HG03139 (cell line): Measurements from ENCODE around the gene MSANTD1.
"Not testable (repeated sequence)": the region's sequence is repeated elsewhere in the genome, so short reads cannot be mapped to it uniquely, and the experiment has no call there.

Experiments
- ATAC-seq: cut with Tn5 transposase; IDR thresholded peaks from one replicate; pipeline ENCODE4 v1.9.1; 2021; ENCODE audit not compliant: unreplicated experiment

The MSANTD1 gene

DNA sequence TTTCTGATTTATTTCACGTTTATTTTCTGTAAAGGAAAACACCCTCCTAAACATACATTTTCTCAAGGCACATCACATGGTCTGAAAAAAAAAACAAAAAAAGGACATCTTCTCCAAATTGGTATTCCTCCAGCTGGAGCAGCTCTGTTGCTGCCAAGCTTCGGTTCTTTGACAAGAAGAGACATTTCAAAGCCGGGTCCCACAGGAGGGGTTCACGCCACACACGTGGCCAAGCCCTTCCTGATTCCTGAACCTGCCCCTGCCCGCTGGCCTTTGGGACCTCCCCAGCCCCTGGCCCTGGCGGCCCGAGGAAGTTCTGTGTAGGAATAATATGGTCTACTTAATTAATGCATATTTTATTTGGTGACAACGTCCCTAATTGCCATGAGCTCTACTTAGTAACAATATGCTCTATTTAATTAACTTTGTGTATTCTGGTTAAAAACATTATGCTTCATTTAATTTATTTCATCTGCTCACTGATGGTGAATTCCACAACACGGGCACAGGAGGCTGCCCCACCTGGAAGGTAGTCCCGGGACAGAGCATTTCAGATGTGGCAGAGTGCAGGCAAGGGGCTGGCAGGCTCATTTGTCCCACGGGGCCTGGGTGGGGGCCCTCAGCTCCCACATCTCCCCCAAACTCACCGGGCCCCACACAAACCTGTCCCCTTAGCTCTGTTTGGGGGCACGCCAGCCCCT lies 38.5 kb downstream of the MSANTD1 start:
- no peak for ATAC-seq

DNA sequence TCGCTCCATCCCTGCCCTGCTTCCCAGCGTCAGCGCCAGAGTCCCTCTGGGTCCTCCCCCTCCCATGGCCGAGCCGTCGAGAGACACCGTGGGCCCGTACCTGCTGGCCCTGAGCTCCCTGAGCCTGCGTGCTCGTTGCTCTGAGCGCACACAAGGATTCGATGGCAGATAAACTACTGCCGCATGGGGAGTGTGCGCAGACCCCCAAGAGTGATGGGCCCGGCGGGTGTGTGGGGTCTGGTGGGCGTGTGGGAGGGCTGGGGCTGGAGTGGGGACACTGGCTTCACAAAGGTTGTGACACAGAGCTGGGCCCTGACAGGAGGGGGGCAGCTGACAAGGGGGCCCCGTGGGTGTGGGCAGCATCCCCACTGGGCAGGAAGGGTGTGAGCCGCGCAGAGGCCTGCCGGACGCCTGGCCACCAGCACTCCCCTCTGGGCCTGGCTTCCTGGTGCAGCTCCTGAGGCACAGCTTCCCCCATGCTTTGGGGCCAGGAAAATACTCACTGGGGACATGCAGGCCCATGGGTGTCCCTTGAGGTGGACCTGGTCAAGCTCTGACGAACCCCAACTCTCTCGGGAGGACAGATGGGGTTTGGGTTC lies 39.1 kb downstream of the MSANTD1 start:
- ATAC-seq, result no peak

DNA sequence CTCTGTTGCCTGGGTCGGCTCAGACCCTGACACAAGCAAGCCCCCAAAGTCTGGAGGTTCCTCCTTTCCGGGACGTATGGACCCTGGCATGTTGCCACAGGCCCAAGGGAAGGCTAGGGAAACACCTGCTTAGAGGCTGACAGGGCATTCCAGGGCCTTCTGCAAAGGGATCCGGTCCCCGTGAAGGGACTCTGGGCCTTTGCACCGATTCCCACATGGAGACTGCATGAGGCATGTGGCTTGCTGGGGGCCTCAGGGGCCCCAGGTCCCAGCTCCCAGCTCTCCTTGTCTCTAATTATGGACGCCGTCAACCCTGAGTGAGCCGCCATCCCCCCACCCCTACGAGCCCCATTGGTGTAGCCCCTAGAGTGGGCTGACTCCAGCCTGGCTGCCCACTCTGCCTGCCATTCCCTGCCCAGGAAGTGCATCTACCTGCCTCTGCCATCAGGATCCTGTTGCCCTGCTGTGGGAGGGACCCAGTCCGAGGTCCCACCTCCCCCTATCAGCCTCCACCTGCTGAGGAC lies 39.7 kb downstream of the MSANTD1 start:
- no peak for ATAC-seq

DNA sequence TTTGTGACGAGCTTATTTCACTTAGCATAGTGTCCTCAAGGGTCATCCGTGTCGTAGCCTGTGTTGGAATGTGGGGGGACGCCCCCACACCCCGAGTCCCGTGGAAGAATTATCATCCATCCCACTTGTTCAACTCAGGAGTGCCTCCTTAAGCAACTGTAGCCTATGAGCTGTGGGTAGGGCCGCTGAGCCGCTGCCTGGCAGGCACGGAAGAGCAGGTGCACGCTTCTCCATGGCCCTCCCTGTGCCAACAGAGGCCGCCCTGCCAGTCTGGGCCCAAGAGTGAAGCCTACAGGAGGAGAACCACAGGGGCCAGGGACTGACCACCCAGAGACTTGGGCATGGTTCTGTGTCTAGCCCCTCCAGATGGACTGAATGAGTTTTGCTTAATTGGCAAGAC lies 41.5 kb downstream of the MSANTD1 start:
- no peak for ATAC-seq

DNA sequence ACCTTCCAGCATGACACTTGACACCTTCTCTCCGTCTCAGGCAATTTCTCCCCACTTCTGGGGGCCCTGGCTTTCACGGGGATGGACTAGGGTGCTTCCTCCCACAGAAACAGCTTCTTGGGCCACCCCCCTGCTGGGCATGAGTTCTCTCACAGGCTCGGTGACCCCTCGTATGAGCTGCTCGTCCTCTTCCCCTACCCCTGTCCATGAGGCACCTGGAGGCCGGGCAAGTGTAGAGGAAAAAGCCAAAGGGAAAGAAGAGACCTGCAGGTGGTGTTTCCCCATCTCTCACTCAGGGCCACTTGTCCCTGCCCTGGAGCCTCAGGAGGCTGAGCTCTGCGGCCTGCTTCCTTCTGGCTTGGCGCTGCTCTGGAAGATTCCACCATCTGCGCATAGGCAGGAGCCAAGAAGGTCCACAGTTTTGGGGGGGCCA lies 41.9 kb downstream of the MSANTD1 start:
- ATAC-seq, result no peak

DNA sequence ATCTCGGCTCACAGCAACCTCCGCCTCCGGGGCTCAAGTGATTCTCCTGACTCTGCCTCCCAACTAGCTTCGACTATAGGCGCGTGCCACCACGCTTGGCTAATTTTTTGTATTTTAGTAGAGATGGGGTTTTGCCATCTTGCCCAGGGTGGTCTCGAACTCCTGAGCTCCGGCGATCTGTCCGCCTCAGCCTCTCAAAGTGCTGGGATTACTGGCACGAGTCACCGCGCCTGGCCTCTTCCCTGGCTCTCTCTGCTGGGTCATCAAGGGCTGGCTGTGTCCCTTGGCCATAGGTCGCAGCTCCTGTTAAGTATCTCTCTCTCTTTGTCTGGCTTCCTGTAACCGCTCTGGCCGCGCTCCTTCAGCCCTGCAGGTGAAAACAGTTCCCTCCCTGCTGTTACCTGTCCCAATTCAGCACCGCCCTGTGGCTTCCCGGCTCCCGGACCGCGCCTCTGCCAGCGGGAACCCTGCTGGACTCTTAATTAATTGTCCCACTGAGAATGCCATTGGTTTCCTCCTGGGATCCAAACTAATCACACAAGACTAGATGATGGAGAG lies 42.5 kb downstream of the MSANTD1 start:
- no peak for ATAC-seq

DNA sequence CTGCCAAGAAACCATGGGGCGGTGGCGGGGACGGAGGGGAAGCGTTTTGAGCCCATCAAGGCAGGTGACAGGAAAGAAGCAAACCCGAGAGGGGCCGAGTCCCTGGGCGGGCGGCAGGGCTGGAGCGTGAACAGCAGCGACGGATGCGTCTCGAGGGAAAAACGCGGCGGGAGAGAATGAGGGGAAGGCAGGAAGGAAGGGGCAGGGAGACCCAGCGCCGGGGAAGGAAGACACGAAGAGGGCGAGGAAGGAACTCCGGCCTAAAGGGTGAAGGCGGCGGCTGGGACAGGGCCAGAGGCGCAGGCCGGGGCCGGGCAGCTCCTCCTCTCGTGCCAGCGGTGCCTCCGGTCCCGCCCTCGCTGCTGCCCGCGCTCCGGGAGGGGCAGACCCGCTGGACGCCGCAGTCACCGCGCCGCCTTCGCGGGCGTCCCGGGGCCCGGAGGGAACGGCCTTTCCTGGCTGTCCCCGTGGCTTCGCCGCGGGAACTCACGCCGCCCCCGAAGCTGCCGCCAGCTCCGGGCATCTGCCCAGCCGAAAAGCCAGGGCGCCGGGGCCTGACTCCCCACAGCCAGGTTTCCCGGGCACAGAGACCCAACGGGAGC lies 43.1 kb downstream of the MSANTD1 start:
- ATAC-seq, result peak; percentile 4

DNA sequence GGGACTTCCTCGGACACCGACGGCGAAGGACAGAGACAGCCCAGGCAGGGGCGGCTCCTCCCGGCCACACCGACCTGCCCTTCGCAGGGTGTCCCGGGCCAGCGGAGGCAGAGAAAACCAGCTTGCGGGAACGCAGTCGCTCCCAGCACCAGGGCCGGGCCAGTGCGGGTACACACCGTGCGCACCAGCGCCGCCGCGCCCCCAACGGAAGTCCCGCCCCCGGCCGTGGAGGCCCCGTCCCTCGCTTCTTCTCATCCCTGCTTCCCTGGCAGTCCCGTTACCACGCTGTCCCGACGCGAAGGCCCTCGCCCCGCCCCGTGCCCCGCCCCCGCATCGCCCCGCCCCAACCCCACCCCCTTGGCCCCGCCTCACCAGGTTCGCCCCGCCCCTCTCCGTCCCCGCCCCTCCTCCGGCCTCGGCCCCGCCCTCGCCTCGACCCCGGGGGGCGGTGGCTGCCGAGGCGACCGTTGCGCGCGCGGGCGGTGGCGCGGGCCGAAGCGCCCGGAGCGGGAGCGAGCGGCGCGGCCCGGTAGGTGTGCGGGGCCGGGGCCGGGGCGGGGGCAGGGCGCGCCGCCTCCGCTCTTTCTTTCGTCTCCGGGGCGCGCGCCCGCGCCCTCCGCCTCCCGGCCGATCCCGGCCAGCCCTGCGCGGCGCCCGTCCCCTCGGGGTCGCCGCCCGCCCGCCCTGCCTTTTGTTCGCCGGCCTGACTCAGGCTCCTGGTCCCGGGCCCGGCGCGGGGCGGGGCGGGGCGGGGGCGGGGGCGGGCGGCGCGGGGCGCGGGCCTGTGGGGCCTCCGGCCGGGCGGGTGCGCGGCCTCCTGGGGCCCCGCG lies 43.8 kb downstream of the MSANTD1 start, which contains the start of gene RGS12:
TSS of gene RGS12 (plus strand) at position 451 of the 830 bp plus-strand sequence. CDS start 23,150 bp downstream, outside the sequence.
- peak; percentile 86 for ATAC-seq

DNA sequence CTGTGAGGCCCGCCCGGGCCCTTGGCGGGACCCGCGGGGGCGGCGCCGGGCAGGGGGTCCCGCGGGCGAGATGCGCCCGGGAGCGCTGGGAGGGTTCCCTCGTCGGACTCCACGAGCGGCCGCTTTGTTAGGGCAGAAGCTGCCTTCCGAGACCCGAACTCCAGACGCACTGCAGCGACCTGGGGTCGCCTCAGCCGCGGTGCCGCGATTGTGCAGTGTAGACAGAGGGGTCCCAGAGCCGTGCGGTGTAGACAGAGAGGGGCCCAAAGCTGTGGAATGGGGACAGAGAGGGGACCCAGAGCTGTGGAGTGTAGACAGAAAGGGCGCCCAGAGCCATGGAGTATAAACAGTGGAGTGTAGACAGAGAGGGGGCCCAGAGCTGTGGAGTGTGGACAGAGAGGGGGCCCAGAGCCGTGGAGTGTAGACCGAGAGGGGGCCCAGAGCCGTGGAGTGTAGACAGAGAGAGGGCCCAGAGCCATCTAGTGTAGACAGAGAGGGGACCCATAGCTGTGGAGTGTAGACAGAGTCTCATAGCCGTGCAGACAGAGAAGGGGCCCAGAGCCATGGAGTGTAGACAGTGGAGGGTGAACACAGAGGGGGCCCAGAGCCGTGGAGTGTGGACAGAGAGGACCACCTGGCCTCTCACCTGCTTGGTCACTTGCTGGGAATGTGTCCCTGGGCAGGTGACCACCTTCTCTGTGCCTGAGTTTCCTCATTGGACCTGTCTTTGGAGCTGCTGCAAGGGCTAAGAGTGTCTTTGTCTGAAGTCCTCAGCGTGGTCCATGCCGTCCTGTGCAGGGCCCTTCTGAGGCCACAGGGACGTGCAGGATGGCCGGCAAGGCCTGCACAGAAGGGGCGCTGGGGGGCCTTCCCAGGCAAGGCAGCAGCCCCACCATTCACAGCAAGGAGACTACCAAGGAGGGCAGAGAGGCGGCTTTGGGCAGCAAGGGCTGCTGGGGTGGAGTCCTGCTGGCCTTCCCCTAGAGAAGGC lies 44.7 kb downstream of the MSANTD1 start:
- peak; percentile 6 for ATAC-seq

DNA sequence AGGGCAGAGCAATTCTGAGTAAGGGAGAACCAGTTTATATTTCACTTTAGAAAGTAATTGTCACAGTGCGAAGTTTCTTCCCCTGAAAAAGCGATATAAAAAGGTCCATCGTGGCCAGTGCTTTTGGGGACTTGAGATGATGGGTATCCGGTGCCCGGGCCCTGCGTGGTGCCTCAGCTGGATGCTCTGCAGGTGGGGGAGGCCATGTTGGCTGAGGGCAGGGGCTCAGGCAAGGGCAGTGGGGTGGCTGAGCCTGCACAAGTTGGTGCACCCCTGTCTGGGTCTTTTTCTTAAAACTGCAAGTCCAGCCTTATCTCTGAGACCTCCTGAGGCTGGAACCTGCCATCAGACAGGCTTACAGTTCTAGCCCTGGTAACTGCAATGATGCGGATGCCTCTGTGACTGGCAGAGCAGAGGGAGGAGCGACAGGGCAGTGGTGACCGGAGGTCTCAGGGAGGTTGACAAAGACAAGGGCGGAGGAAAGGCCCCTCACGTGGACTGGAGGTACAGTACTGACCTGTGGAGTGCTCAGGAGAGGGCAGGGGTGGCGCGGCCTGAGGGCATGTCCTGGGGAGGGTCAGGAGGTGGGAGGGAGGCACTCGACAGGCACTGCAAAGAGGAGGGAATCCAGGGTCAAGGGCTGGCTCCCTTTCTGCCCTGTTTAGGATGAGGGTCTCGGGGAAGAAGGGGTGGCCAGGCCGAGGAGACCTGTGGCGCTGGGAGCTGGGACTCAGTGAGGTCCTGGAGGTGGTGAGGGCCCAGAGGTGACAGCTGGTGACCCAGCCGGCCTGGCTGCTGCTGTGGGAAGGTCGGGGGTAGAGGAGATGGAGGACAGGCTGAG lies 45.7 kb downstream of the MSANTD1 start:
- no peak for ATAC-seq

DNA sequence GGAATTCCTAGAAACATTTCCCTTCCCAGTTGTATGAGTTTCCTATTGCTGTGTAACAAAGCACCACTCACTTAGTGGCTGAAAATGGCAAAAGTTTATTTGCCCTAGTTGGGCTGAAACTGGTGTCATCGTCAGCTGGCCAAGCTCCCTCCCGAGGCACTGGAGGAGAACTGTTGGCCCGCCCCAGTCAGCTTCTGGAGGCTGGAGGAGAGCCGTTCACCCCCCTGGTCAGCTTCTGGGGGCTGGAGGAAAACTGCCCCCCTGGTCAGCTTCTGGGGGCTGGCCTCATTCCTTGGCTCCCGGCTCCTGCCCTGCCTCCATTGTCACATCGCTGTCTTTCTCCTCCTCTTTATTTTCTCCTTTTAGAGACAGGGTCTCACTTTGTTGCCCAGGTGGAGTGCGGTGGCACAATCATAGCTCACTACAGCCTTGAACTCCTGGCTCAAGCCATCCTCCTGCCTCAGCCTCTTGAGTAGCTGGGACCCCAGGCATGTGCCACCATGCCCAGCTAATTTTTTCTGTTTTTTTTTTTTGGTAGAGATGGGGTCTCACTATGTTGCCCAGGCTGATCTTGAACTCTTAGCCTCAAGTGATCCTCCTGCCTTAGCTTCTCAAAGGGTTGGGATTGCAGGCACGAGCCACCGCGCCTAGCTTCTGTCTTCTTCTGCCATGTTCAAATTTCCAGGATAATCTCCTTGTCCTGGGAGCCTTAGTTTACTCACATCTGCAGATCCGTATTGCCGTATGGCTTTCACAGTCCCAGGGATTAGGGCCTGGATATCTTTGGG lies 47.1 kb downstream of the MSANTD1 start:
- no peak for ATAC-seq

DNA sequence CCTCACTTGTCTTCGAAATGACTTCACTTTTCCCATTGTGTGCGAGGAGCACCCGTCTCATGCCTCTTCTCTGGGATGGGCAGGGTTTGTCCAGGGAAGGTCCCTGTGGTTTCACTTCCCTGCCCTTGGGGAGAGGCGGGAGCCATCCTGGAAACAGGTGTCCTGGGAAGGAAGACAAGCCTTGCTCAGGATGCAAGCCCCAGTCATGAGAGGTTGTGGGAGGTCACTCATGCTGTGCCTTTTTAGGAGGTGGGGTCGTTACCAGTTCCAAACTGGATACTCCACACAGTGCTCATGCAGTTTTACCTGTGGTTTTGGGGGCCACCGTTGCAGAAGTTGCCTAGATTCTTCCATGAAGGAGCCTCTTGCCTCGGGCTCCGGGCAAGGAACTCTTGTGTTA lies 47.7 kb downstream of the MSANTD1 start:
- no peak for ATAC-seq

DNA sequence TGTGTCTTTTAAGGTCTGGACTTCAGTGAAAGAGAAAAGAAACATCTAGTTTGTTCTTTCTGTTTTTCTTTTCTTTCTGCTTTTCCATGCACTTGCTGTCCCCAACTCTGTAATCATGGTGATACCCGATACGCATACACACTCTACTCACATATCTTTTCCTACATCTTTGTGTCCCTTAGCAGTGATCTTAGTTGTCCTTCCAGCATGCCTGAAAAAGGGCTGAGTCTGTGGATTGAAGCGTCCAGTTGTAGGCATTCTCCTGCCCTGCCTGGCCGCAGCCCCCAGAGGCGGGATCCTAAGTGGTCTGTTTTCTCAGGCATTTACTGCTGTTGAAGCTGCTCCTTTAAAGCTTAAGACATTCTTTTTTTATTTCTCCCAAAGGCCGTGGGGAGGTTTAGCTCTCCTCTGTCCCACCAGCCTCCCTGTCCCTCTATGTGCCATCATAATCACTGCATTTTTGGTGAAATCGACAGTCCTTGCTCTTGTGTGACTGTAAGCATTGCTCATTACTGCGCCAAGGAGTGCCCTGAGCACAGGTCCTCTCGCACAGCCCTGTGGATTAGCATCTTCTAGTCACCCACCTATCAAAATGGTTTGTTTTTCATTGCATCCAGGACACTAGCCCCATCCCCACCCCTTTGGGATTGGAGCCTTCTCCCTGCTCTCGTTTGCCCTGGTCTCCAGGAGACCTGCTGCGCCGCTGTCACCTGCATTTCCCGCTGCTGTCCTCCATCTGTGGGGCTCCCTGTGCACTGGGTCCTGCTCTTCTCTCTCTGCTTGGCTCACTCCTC lies 48.3 kb downstream of the MSANTD1 start:
- no peak for ATAC-seq

DNA sequence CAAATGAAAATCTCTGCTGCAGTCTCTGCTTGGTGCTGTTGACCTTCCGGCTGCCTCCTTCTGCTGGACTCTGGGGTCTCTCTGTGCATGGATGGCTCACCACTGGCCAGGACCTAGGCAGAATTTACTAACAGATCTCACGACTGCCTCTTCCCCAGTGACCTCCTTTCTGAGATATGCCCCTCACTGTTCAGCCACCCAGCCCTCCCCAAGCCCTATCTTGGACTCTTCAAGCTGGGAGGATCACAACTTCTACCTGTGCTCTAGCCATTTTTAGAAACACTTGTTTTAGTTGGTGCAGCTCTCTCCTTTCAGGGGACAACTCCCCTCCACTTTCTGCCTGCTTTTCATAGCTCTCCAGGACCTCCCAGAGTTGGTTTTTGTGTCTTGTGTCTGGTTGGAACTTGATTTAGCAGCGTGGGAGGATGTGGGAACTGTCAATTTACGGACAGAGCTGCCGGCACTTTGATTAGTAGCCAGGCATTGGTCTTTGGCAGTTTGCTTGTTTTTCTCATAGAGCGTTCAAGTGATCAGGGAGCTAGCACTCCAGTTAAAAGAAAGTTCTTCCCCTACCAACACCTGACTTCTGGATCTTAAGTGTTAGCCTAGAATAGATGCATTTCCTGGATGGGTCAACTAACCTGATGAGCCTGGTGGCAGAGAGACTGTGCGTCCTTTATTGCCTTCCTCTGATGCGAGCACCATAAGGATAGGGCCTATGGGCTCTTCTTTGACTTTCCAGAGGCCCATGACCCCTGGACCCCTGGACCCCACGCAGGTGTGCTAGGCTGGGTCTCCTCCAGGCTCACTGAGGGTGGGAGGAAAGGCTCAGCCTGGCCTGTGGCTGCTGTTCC lies 50.4 kb downstream of the MSANTD1 start:
- no peak for ATAC-seq

DNA sequence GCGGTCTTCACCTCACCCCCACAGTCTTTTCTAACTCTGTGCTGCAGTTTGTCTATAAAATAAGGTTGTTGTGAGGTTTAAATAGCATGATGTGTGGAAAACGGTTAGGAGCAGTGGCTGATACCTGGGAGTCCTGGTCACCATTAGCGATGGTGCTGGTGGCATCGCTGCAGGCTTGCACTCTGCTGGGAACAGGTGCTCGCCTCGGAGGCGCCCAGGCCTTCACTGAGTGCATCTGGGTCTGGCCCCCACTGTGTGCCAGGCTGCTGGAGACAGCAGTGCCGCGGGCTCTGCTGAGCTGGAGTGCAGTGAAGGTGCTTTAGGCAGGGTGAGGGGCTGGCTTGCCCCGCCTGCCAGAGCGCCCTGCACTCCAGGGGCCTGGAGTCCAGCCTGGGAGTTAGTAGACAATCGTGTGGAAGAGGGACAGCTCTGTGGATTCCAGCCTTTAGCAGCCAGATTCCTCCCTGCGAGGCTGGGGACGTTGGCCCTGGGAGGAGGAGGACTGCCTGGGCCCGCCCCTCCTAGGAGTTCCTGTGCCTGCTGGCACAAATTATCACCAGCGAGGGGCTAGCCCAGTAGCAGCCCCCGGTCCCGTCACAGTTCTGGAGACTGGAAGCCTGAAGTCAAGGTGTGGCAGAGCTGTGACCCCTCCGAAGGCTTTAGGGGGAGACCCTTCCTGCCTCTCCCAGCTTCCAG lies 51.2 kb downstream of the MSANTD1 start:
- ATAC-seq, result no peak

DNA sequence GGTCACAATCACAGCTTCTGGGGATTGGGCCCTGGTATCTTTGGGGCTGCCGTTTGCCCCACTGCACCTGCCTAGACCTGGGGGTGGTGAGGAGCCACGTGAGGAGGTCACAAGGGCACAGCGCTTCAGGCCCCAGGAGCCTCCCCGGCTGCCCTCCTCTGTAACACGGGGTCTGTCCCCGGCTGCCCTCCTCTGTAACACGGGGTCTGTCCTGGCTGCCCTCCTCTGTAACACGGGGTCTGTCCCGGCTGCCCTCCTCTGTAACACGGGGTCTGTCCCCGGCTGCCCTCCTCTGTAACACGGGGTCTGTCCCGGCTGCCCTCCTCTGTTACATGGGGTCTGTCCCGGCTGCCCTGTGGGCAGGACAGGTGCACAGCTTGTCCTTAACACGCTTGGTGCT lies 51.9 kb downstream of the MSANTD1 start:
- not testable (repeated sequence) for ATAC-seq
